K562 (cell line): ENCODE results near the gene DNAJB13. TPM values are rescaled to one million over a fixed set of nuclear protein-coding genes. Genes with fewer than 3 reads are reported as not detected.

Source experiments
- CBFB ChIP-seq: sonication (generic); formaldehyde crosslinking; IDR thresholded peaks from 2 replicates; pipeline ENCODE4 v1.4.0; 2020; ENCODE audit warnings: mild to moderate bottlenecking, missing genetic modification reagents
- CBX5 ChIP-seq: IDR thresholded peaks from 2 replicates; pipeline ENCODE4 v1.6.1; 2014; ENCODE audit warnings: low read depth, borderline replicate concordance
- ELF2 ChIP-seq: fragments of 250-450 bp; sonication (Bioruptor Pico); IDR thresholded peaks from 2 replicates; pipeline ENCODE4 v1.5.0; 2021; ENCODE audit warnings: mild to moderate bottlenecking
- JUND ChIP-seq, 2 experiments: IDR thresholded peaks; 2 replicates in 1 of 2; 3 replicates in 1 of 2; pipeline ENCODE4 v1.6.1; 2011; ENCODE audit warnings: borderline replicate concordance in 2 of 2, low read depth in 2 of 2, low read length in 2 of 2, improper control_type of control experiment in 1 of 2, missing biosample characterization in 1 of 2, missing genetic modification characterization in 1 of 2, missing genetic modification reagents in 1 of 2
- MCM2 ChIP-seq: fragments of 450-650 bp; IDR thresholded peaks from 2 replicates; pipeline ENCODE4 v1.6.1; 2017; ENCODE audit warnings: low read depth, mild to moderate bottlenecking
- RFX5 ChIP-seq: IDR thresholded peaks from 2 replicates; pipeline ENCODE4 v1.6.1; 2011; ENCODE audit warnings: low read depth, mild to moderate bottlenecking, improper control_type of control experiment, low read length
- THRB ChIP-seq: fragments of 450-650 bp; formaldehyde crosslinking; conservative IDR thresholded peaks from 2 replicates; pipeline ENCODE4 v1.4.0; 2022; ENCODE audit warnings: mild to moderate bottlenecking, missing genetic modification characterization
- ZNF830 ChIP-seq: fragments of 250-450 bp; sonication (Bioruptor Pico); IDR thresholded peaks from 2 replicates; pipeline ENCODE4 v1.5.0; 2021; ENCODE audit warnings: mild to moderate bottlenecking
- polyA plus RNA-seq, 8 experiments: library from polyadenylated mRNA; depleted of rRNA in 4 of 8; stranded (reverse) in 5 of 8; unstranded in 3 of 8; fragments of >200 nt; fragmentation: Nextera tagmentation in 2 of 8; fragmentation: Illumina TruSeq in 1 of 8; extraction: Ambion mirVana in 2 of 8; extraction: Trizol in 1 of 8; gene quantifications; 2 replicates each; pipeline versions ENCODE4 v1.2.1 to v1.2.3, GENCODE V29; 2011 to 2014; ENCODE audit warnings: inconsistent platforms in 1 of 8, missing spikeins in 1 of 8
- total RNA-seq, 7 experiments: library from RNA; depleted of rRNA in 6 of 7; stranded (reverse); fragments of >200 nt in 6 of 7; fragmentation: Illumina TruSeq in 2 of 7; extraction: Trizol in 2 of 7; gene quantifications; 2 replicates each; pipeline versions ENCODE4 v1.2.1 to v1.2.3, GENCODE V29; 2011 to 2021; ENCODE audit warnings: low replicate concordance in 1 of 7

The DNAJB13 gene
- total and polyA plus RNA-seq, 9 of the 15 experiments (the other 6 are each of a cell fraction or from before 2014, with no cell fraction given) = 0.14 TPM; not detected in 8

GRCh38 chr11:73957654-73958361 lies 7.0 kb downstream of the DNAJB13 start (continued):
- TF ChIP-seq THRB (CRISPR knock-in tag) = no peak
- no peak for TF ChIP-seq RFX5
- no peak for TF ChIP-seq CBFB (CRISPR knock-in tag)
- TF ChIP-seq ZNF830 (CRISPR knock-in tag) = no peak
- TF ChIP-seq JUND (IDR thresholded peaks at IDR 0.05; ENCODE audit: borderline replicate concordance, low read depth, low read length) = no peak
- no peak for TF ChIP-seq JUND (tag; IDR thresholded peaks at IDR 0.05; ENCODE audit: borderline replicate concordance, low read depth, low read length)
- no peak for TF ChIP-seq ELF2 (CRISPR knock-in tag)
- TF ChIP-seq MCM2 = no peak
- no peak for TF ChIP-seq CBX5
